Ovary (tissue), 9 donors: ENCODE data around the gene LIMK2. TPM values are rescaled to one million over a fixed set of nuclear protein-coding genes. Genes with fewer than 3 reads are reported as not detected.

Experiments
- DNase-seq, 5 donors: peaks; one replicate each; pipeline ENCODE4 v3.0.0-alpha.2; 2019 to 2020
- H3K27ac ChIP-seq, 2 donors: fragments of 200-600 bp; one replicate each; pipeline versions ENCODE4 v1.5.1 to v1.8.0; 2019 to 2022
- H3K27me3 ChIP-seq: fragments of 200-600 bp; one replicate; pipeline ENCODE4 v1.8.0; 2022
- H3K36me3 ChIP-seq: fragments of 200-600 bp; sonication (generic); one replicate; pipeline ENCODE4 v1.5.1; 2019
- H3K4me1 ChIP-seq: one replicate; pipeline ENCODE4 v1.8.1; 2013; ENCODE audit warnings: mild to moderate bottlenecking, moderate library complexity; ENCODE audit not compliant: insufficient read depth
- H3K4me3 ChIP-seq: fragments of 200-600 bp; sonication (generic); one replicate; pipeline ENCODE4 v1.5.1; 2017
- H3K9me3 ChIP-seq, 2 donors: fragments of 200-600 bp in 1 of 2; sonication (generic) in 1 of 2; one replicate each; pipeline versions ENCODE4 v1.5.1 to v1.8.1; 2013 to 2019; ENCODE audit warnings: mild to moderate bottlenecking in 1 of 2, moderate library complexity in 1 of 2
- CTCF ChIP-seq, 3 donors: fragments of 450-650 bp in 2 of 3; fragments of 200-600 bp in 1 of 3; IDR thresholded peaks; one replicate each; pipeline versions ENCODE4 v1.5.1 to v1.8.0; 2016 to 2022; ENCODE audit warnings: antibody characterized with exemption in 3 of 3, mild to moderate bottlenecking in 1 of 3
- EP300 ChIP-seq: sonication (generic); formaldehyde crosslinking; IDR thresholded peaks from one replicate; pipeline ENCODE4 v1.6.1; 2017; ENCODE audit warnings: antibody characterized with exemption
- POLR2A ChIP-seq: fragments of 450-650 bp; IDR thresholded peaks from one replicate; pipeline ENCODE4 v1.6.1; 2017; ENCODE audit warnings: antibody characterized with exemption, mild to moderate bottlenecking, moderate library complexity
- WGBS, 3 donors: extraction: QIAGEN DNeasy Blood & Tissue Kit in 1 of 3; methylation state at CpG; one replicate each; pipeline versions ENCODE4 v1.1.5 to v1.1.7; 2013 to 2017; 5-methylcytosine and 5-hydroxymethylcytosine counted together
- intact Hi-C, 4 donors: fragments of 100-400 bp; cut with DNase I; formaldehyde crosslinking; loops; one replicate each; pipeline versions ENCODE4 v1.11.0 to v1.15.1; 2022 to 2023
- polyA plus RNA-seq, 2 donors: library from polyadenylated mRNA; stranded (reverse); fragments of 200-250 nt in 1 of 2; fragments of 350-450 nt in 1 of 2; fragmentation: Illumina TruSeq in 1 of 2; extraction: RNeasy Lipid Tissue Mini Kit (QIAGEN cat#74804) in 1 of 2; gene quantifications; one replicate each; pipeline ENCODE4 v1.2.3, GENCODE V29; 2013 to 2014
- total RNA-seq, 7 donors: library from RNA; depleted of rRNA in 2 of 7; stranded (reverse); fragments of >200 nt in 2 of 7; fragmentation: NEBNext Ultra II Directional in 3 of 7; extraction: Animal tissue kit (Norgen Biotek cat#: 25700) in 3 of 7; gene quantifications; one replicate each; pipeline versions ENCODE4 v1.1.0 to v1.2.4, GENCODE V29; 2016 to 2023
- donor health status: DM: no; HTN: no; CAD: no; lungs with moderate emphysema.
- donor health status: DM: no; HTN: no; CAD: no.
- donor health status: Bipolar disorder and iron deficiency.
- donor health status: DM: yes; HTN: yes; CAD: no.
- donor health status: DM: no; HTN: no; CAD: no.
- donor health status: DM: yes; HTN: yes; CAD: no.

LIMK2 gene
- total and polyA plus RNA-seq, 9 donors = 19.0 to 63.7 (median 33.9) TPM

- TF ChIP-seq POLR2A (no peak), EP300 (no peak), CTCF (IDR thresholded peaks at IDR 0.05) (no peak)
- Histone ChIP-seq H3K27ac (no peak overlapping the region), H3K9me3 (no peaks in the 10 kb centered on the region), H3K4me3 (no peak overlapping the region), H3K27me3 (no peaks in the 10 kb centered on the region), H3K4me1 (peaks cover 8% of the 10 kb centered on the region), H3K36me3 (no peaks in the 10 kb centered on the region)
- WGBS, 3 donors = 34 to 48% (median 36%) methylated on average over 1 of the region's 1 CpG
- intact Hi-C loops = no loop called here
- no peak for DNase-seq
These were observed 15.1 kb downstream of the LIMK2 start for GRCh38 chr22:31227186-31227585.

GRCh38 chr22:31229402-31230079 lies 17.4 kb downstream of the LIMK2 start:
- intact Hi-C loops = loop anchor here in 1 of 4 donors (10.0 kb wide), 1 partner anchor 125 kb away; the partner anchor contains the start of gene SELENOM
- Histone ChIP-seq H3K27ac (peak overlapping the region in 1 of 2 donors; percentile 16), H3K4me1 (no peaks in the 10 kb centered on the region), H3K4me3 (no peak overlapping the region), H3K9me3 (no peaks in the 10 kb centered on the region), H3K27me3 (no peaks in the 10 kb centered on the region), H3K36me3 (no peaks in the 10 kb centered on the region)
- DNase-seq = peak; percentile 46 to 74 (median 63)
- TF ChIP-seq POLR2A (no peak), CTCF (IDR thresholded peaks at IDR 0.05) (no peak), EP300 (no peak)
- 65 to 73% (median 70%) methylated on average over 3 of the region's 3 CpGs for WGBS, 3 donors

GRCh38 chr22:31230155-31230870 lies 18.2 kb downstream of the LIMK2 start:
- no peaks in the 10 kb centered on the region for H3K4me1 ChIP-seq
- no peaks in the 10 kb centered on the region for H3K9me3 ChIP-seq
- H3K36me3 ChIP-seq = no peaks in the 10 kb centered on the region
- no peak for DNase-seq
- no peak overlapping the region for H3K4me3 ChIP-seq
- H3K27me3 ChIP-seq = no peaks in the 10 kb centered on the region
- TF ChIP-seq POLR2A (no peak), EP300 (no peak), CTCF (IDR thresholded peaks at IDR 0.05) (no peak)
- intact Hi-C loops = loop anchor here in 1 of 4 donors (10.0 kb wide), 1 partner anchor 126 kb away; the partner anchor contains the start of gene SELENOM
- H3K27ac ChIP-seq = peak overlapping the region in 1 of 2 donors; percentile 16
- WGBS, 3 donors = 75 to 82% (median 79%) methylated on average over 6 of the region's 6 CpGs

GRCh38 chr22:31230871-31231621 lies 18.9 kb downstream of the LIMK2 start:
- H3K27me3 ChIP-seq = no peaks in the 10 kb centered on the region
- H3K4me3 ChIP-seq = no peak overlapping the region
- H3K27ac ChIP-seq = peak overlapping the region in 1 of 2 donors; percentile 16
- DNase-seq = peak; percentile 33 to 60 (median 52)
- TF ChIP-seq CTCF (IDR thresholded peaks at IDR 0.05) (peak; percentile 30 to 72 (median 57)), EP300 (no peak), POLR2A (no peak)
- 33 to 52% (median 49%) methylated on average over 3 of the region's 3 CpGs for WGBS, 3 donors
- intact Hi-C loops = loop anchor here in 1 of 4 donors (10.0 kb wide), 1 partner anchor 126 kb away; the partner anchor contains the start of gene SELENOM
- H3K4me1 ChIP-seq = no peaks in the 10 kb centered on the region
- H3K36me3 ChIP-seq = no peaks in the 10 kb centered on the region
- H3K9me3 ChIP-seq = no peaks in the 10 kb centered on the region
